ENCODE measurements around the gene ENTPD5. TPM values are rescaled to one million over a fixed set of nuclear protein-coding genes. Genes with fewer than 3 reads are reported as not detected.
"Not testable (repeated sequence)": the region's sequence is repeated elsewhere in the genome, so short reads cannot be mapped to it uniquely, and the experiment has no call there.

The ENTPD5 gene
- total RNA-seq, 2 donors from 2014 or later = 8.0 to 8.2 TPM

DNA sequence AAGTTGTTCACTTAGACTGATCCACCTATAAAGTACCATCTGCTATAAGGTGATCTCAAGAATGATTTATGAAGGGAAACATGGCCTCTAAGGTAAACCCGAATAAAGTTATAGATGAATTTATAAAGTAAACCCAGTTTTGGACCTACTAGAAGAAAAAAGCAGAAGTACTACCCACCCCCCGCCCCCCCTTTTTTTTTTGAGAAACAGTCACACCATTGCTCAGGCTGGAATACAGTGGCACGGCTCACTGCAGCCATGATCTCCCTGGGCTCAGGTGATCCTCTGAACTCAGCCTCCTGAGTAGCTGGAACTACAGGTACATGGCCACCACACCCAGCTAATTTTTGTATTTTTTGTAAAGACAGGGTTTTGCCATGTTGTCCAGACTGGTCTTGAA lies 3.9 kb downstream of the ENTPD5 start:
- intact Hi-C loops (cut with DNase I) = no loop called here
- no peak for DNase-seq
- ATAC-seq = no peak

DNA sequence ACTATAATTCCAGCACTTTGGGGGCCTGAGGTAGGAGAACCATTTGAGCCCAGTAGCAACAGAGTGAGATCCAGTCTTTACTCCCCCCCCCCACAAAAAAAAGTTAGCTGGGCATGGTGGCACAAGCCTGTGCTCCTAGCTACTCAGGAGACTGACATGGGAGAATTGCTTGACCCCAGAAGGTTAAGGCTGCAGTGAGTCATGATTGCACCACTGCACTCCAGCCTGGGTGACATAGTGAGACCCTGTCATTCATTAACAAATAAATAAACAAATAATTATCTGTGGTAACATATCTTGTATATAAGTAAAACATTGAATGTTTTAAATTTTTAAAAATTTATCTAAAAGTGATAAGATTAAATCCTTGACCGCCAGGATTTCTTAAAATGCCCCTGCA lies 4.8 kb downstream of the ENTPD5 start:
- ATAC-seq (no peak), DNase-seq (no peak)
- intact Hi-C loops (cut with DNase I) = no loop called here

DNA sequence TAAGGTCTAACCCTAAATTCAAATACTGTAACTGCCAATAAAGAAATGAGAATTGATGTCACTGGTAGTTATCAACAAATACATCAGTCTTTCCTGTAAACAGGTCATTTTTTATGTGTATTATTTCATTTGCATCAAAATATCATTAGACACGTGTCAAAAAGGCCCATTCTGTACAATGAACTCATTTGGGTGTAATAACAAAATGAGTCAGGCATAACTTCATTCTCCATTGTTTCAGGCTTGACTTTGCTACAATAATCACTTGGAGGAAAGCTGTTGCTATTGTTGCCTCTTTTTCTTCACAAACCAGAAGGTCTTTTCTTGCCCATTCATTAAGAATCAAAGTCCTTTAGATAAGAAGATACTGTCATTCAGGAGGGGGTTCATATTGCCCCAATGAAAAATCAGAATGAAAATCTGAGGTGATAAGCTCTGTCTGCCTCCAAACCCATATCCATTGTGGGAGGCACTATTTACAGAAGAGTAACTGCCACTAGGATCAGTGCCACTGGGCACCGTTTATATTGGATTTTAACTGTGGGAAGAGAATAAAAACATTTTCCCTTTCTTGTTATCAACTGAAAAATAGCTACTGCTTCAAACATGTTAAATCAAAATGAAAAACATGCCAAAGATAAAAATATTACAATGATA lies 10.1 kb downstream of the ENTPD5 start:
- intact Hi-C loops (cut with DNase I) = no loop called here
- DNase-seq (no peak), ATAC-seq (no peak)

DNA sequence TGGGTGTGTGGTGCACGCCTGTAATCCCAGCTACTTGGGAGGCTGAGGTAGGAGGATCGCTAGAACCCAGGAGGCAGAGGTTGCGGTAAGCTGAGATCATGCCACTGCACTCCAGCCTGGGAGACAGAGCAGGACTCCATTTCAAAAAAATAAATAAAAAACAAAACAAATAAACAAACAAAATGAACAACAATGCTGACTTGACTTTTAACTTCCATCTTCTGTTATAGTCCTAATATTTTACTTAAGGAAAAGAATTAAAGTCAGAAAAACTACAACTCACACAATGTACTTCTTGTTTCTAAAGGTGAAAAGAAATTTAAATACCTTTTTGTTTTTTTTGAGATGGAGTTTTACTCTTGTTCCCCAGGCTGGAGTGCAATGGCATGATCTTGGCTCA lies 13.4 kb downstream of the ENTPD5 start:
- ATAC-seq; intact Hi-C loops (cut with DNase I); DNase-seq: not testable (repeated sequence)

DNA sequence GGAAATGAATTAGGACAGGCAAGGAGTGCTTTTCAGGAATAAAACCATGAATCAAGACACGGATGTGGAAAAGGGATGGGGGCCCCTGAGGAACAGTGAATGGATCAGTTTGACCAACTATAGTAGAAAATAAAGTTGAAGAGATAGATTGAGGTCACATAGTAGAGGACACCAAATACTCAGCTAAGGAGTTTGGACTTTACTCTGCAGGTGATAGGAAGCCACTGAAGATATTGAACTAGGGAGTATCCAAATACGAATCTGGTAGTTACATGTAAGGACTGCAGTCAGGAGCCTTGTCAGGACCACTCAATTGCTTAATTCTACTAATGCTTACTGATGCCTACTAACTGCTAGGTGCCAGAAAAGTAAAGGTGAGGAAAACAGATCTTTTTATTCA lies 20.4 kb downstream of the ENTPD5 start:
- ATAC-seq (no peak), DNase-seq (no peak)
- intact Hi-C loops (cut with DNase I) = no loop called here

DNA sequence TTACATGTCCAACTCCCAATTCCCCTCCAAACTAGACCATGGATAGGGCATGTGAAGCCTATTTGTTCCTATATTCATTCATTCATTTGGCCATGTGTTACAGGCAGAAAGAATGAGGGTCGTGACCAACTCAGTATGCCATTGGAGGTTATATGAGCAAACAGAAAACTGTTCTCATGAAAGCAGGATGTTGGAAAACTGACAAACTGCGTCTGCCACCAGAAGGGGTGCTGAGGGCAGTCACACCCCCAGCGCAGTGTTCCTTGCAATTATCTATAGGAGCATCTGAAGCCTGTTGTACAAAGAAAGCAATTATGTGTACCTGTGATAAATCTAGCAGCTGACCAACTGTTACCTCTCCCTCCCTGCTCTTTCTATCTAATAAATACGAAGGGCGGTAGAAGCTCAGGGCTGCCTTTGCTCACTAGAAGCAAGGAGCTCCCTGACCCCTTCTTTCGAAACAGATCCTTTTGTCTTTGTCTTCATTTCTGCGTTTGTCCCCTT lies 21.1 kb downstream of the ENTPD5 start:
- ATAC-seq (no peak), DNase-seq (no peak)
- intact Hi-C loops (cut with DNase I) = no loop called here

DNA sequence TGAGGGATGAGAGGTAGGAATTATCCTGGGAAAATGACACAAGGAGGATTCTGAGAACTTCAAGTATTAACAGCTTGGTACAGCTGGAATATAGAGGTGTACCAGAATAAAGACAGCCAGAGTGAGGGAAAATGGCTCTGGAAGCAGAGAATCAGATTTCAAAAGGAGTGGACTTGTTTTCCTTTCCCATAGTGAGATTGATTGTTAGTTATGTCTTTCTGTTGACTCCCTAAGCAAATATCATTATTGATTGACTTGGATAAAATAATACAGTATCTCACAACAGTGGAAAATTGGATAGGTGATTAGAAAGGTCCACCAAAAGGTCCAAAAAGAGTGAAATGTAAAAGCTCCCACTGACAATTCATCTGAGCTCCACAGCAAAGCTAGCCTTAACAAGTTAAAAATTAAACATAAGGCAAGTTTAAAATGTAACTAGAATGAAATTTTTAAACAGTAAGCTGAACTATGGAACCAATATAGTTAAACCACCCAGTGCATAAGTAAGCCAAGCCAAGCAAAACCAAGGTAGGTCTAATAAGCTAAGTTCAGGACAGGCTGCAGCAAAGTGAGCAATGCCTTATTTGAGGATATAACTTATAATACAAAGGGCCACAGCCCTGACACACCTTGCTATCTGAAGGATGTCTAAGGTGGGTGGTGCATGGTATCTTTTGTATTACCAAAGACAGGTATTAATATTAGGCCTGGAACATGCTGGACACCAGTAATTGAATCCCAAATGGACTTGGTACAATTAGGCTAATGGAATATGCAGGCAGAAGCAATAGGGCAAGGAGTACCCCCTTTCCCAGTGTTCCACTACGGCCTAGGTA lies 21.8 kb downstream of the ENTPD5 start:
- intact Hi-C loops (cut with DNase I) = no loop called here

DNA sequence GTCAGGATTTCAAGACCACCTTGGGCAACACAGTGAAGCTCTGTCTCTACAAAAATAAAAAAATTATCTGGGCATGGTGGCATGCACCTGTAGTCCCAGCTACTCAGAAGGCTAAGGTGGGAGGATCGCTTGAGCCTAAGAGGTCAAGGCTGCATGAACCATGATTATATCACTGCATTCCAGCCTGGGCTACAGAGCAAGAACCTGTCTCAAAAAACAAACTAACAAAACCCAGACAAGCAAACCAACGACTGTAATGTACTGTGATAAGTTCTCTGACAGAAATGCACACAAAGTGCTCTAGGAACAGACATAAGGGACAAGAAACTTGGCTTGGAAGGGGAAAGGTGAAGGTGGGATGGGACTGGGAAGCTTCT lies 22.4 kb downstream of the ENTPD5 start:
- DNase-seq (no peak), ATAC-seq (no peak)
- intact Hi-C loops (cut with DNase I) = no loop called here

More for the DNA sequence above, 21.8 kb downstream of the ENTPD5 start:
- DNase-seq (no peak), ATAC-seq (no peak)

DNA sequence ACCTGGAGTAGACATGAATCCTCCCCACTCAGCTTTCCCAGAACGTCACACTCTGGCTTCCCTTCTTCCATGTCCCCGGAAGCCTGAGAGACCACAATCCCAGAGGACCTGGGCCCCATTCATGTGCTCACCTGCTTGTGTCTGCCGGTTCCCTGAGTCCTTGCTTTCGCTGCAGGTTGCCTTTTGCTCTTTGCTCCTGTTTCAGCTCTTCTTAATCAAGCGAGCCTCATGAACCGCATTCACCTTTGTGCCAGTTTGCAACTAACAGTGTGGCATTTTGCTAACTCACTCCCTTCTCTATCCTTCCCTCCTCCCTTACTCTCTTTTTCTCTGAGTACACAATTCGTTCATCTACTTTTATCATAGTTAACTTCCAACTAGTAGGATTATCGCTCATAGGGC lies 23.1 kb downstream of the ENTPD5 start:
- no peak for DNase-seq
- no peak for ATAC-seq
- intact Hi-C loops (cut with DNase I) = no loop called here

DNA sequence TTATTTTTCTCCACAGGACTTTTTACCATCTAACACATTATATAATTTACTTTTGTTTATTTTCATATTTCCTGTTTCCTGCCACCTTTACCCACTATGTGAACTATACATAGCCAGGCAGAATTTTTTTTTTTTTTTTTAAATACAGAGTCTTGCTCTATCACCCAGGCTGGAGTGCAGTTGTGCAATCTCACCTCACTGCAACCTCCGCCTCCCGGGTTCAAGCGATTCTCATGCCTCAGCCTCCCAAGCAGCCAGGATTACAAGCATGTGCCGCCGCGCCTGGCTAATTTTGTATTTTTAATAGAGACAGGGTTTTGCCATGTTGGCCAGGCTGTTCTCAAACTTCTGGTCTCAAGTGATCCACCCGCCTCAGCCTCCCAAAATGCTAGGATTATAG lies 24.2 kb downstream of the ENTPD5 start:
- ATAC-seq; intact Hi-C loops (cut with DNase I); DNase-seq: not testable (repeated sequence)

DNA sequence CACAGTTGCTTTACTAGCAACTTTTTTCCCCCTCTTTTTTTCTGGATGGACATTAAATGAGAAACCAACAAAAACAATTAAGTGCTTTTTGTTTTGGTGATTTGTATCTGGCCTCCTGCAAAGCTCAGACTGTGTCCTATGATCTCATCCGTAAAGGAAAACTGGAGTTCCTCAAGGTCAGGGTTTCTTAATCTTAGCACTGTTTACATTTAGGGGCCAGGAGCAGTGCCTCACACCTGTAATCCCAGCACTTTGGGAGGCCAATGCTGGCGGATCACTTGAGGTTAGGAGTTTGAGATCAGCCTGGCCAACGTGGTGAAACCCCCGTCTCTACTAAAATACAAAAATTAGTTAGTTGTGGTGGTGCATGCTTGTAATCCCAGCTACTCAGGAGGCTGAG lies 28.0 kb downstream of the ENTPD5 start:
- DNase-seq (no peak), ATAC-seq (no peak)
- intact Hi-C loops (cut with DNase I) = no loop called here

DNA sequence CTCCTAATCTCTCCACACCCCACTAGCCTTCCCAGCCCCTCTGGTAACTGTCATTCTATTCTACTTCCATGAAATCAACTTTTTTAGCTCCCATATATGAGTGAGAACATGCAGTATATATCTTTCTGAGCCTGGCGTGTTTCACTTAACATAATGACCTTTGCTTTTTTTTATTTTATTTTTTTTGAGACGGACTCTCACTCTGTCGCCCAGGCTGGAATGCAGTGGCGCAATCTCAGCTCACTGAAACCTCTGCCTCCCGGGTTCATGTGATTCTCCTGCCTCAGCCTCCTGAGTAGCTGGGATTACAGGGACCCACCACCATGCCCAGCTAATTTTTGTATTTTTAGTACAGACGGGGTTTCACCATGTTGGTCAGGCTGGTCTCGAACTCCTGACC lies 30.4 kb downstream of the ENTPD5 start:
- ATAC-seq; DNase-seq; intact Hi-C loops (cut with DNase I): not testable (repeated sequence)

DNA sequence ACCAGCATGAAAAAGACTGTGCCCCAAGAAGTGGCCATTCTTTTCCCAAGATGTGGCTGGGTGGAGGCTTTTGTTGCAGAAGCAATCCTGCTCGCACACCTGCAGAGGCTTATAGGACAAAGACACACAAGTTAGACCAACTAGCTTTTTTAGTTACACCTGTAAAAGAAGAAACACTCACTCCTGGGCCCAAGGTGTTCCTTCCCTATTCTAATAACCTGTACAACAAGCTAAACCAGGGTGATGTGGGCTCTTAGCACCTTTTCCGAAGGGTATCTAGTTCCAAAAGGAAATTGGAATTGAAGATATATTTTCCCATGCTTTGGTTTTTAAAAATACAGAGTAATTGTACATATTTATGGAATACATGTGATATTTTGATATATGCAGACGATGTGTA lies 31.0 kb downstream of the ENTPD5 start:
- no peak for DNase-seq
- intact Hi-C loops (cut with DNase I) = no loop called here
- ATAC-seq = no peak

DNA sequence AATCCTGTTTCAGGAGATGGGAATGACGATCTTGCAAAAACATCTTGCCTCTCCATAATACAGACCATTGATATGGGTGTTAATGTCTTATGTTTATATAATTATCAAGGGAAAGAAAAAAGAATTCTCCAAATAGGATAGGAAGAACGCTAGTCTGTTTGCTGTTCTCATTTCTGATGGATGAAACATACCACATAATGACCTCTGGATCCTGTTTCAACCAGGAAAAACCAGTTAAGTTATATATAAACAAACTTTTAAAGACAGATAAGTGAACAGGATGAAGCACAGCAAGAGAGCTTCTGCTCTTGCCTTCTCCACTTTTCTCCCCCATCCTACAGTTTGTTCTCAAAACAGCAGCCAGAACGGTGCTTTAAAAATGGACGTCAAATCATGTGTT lies 41.2 kb downstream of the ENTPD5 start:
- DNase-seq (no peak), ATAC-seq (no peak)
- intact Hi-C loops (cut with DNase I) = no loop called here

DNA sequence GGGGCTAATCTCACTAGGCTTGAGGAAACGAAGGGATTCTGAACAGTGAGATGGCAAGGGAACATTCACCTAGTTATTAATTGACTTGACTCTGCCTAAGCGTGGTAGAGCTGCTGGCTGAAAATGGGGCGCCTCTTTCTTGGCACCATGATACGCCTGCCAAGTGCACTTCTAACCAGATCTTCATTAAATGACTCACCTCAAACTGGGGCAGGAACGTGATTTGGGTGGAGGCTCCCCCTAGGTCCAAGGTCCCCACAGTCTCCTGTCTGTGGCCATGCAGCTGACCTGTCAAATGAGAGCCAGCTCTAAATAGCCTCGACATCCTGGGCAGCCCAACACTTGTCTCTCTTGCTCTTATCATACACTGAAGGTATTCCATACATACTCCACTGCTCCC lies 43.0 kb downstream of the ENTPD5 start:
- ATAC-seq (no peak), DNase-seq (no peak)
- intact Hi-C loops (cut with DNase I) = no loop called here

DNA sequence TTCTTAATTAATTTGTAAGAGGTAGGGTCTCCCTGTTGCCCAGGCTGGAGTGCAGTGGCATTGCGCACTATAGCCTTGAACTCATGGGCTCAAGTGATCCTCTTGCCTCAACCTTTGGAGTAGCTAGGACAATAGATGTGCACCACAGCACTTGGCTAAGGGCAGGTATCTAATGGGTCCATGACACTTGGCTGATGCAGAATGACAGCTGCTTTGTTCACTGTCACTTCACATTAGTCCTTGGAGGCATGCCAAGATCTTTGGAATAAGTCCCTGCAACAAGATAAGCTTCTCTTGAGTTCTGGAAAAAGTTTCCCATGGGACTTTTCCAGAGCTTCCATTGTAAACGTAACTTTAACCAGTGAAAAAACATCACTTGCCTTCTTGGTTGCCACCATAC lies 45.6 kb downstream of the ENTPD5 start:
- ATAC-seq (peak; percentile 47 to 50), DNase-seq (no peak)
- intact Hi-C loops (cut with DNase I) = no loop called here

DNA sequence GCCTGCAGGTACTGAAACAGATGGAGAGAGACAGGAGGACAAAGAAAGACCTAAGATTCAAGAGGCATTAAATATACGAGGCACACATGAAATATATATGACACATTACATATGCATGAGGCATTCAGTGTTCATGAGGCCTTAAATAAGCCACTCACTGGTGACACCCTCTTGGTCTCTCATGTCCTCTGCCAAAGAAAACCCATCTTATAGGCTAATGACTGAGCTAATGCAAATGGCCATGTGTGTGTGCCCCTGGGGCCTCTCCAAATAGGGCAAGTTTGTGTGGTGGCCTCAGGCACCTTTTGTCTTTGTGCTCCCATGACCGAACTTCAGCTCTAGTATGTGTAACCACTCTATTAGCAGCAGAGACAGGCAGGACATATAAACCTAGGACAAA lies 50.2 kb downstream of the ENTPD5 start:
- ATAC-seq (no peak), DNase-seq (no peak)
- intact Hi-C loops (cut with DNase I) = no loop called here

DNA sequence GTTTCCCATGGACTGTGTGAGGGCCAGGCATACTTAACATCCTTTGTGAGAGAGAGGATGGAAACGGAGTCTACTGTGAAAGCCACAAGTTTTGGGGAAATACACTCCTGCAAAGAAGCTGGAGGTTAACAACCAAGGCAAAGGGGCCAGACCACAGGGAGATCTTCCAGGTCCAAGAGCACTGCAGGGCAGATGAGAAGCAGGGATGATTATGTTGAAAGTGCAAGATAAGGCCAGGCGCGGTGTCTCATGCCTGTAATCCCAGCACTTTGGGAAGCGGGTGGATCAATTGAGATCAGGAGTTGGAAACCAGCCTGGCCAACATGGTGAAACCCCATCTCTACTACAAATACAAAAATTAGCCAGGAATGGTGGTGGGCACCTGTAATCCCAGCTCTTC lies 53.9 kb downstream of the ENTPD5 start:
- intact Hi-C loops (cut with DNase I) = no loop called here
- ATAC-seq (no peak), DNase-seq (no peak)

DNA sequence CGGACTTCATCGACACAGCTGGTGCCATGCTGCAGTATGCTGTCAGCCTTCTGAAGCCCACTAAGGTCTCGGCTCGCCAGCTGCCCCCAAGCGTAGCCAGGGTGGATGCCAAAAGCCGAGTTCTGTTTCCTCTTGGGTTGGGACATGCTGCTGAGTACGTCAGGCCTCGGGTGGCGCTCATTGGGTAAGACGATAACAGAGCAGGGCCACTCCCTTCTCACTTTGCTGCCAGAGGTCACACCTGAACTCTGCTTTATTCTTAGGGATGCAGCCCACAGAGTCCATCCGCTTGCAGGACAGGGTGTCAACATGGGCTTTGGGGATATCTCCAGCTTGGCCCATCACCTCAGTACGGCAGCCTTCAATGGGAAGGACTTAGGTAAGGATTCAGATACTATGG lies 57.9 kb downstream of the ENTPD5 start:
- intact Hi-C loops (cut with DNase I) = no loop called here
- ATAC-seq = no peak
- no peak for DNase-seq

DNA sequence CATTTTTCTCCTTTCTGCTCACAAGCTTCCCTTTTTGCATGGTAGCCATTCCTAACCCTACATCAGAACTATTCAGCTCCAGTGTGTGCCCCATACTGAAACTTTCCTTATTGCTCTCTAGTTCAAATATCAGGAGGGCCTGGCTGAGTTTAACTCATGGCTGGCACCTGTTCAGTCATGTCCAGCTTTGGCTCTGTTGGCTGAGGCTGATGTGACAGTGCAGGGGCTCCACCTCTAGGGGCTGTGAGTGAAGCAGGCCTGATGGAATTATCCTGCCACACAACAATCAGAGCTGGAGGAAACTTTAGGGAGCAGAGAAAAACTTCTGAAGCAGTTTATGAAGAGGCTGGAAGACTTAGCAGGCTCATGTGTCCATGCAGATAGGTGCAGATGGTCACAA lies 60.5 kb downstream of the ENTPD5 start:
- intact Hi-C loops (cut with DNase I) = no loop called here
- DNase-seq (no peak), ATAC-seq (no peak)

DNA sequence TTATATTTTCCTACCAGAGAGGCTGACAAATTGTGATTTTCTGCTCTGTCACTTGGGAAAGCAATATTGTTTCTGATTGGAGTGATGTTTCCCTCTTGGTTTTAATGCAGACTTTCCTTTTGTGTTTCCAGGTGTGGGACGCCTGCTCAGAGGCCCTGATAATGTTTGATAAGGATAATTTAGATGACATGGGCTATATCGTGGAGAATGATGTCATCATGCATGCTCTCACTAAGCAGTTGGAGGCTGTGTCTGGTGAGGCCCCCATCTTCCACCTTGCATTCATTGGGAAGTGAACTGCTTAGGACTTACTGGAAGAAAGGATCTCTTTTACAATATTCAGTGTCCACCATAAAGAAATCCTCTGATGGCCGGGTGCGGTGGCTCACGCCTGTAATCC lies 63.4 kb downstream of the ENTPD5 start:
- intact Hi-C loops (cut with DNase I) = no loop called here
- no peak for DNase-seq

More for the DNA sequence above, 63.4 kb downstream of the ENTPD5 start:
- no peak for ATAC-seq

Measured in left cardiac atrium (tissue), 4 donors.